Measurements from ENCODE around the gene H3-3A.

GRCh38 chr1:226094451-226094850, 31.9 kb downstream of the H3-3A start:
- no peak for TF ChIP-seq YY1 (IDR thresholded peaks at IDR 0.05; ENCODE audit: insufficient read depth, insufficient read length)
- TF ChIP-seq SUZ12 (IDR thresholded peaks at IDR 0.05; ENCODE audit: extremely low read depth, insufficient read depth, insufficient read length): no peak
- TF ChIP-seq ZNF274 (IDR thresholded peaks at IDR 0.05; ENCODE audit: low read depth, low read length): no peak
